ENCODE data around the gene TCTN1.

GRCh38 chr12:110693731-110694130 is 79.8 kb downstream of the TCTN1 start:
- TF ChIP-seq POLR2A (IDR thresholded peaks at IDR 0.05) (no peak), POLR2AphosphoS5 (IDR thresholded peaks at IDR 0.05) (no peak)
- TF ChIP-seq, protein P1, sequence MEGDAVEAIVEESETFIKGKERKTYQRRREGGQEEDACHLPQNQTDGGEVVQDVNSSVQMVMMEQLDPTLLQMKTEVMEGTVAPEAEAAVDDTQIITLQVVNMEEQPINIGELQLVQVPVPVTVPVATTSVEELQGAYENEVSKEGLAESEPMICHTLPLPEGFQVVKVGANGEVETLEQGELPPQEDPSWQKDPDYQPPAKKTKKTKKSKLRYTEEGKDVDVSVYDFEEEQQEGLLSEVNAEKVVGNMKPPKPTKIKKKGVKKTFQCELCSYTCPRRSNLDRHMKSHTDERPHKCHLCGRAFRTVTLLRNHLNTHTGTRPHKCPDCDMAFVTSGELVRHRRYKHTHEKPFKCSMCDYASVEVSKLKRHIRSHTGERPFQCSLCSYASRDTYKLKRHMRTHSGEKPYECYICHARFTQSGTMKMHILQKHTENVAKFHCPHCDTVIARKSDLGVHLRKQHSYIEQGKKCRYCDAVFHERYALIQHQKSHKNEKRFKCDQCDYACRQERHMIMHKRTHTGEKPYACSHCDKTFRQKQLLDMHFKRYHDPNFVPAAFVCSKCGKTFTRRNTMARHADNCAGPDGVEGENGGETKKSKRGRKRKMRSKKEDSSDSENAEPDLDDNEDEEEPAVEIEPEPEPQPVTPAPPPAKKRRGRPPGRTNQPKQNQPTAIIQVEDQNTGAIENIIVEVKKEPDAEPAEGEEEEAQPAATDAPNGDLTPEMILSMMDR (IDR thresholded peaks at IDR 0.05), result no peak

All from prostate gland (tissue), 2 donors.